Activated naive CD4-positive, alpha-beta T cell treated with Interleukin-2 at 50 U/mL for 16 hours (primary cell): Measurements from ENCODE around the gene PHACTR4.
"Not testable (repeated sequence)": the region's sequence is repeated elsewhere in the genome, so short reads cannot be mapped to it uniquely, and the experiment has no call there.

ENCODE experiments used
- DNase-seq: peaks from one replicate; pipeline ENCODE4 v3.0.0-alpha.2; 2020

PHACTR4 gene

GRCh38 chr1:28369371-28370238 is at the start of gene PHACTR4:
TSS of gene PHACTR4 (plus strand) at chr1:28369740. CDS start at chr1:28407448, 37,708 bp downstream.
- peak; percentile 84 for DNase-seq

GRCh38 chr1:28322194-28322593 is 47.3 kb upstream of the PHACTR4 start:
- DNase-seq, result no peak

- no peak for DNase-seq
Observed at GRCh38 chr1:28323720-28324119, 45.8 kb upstream of the PHACTR4 start.

- DNase-seq, result no peak
Observed at GRCh38 chr1:28326515-28326914, 43.0 kb upstream of the PHACTR4 start.

GRCh38 chr1:28326984-28327383 is 42.6 kb upstream of the PHACTR4 start:
- no peak for DNase-seq

GRCh38 chr1:28327431-28327830 is 42.1 kb upstream of the PHACTR4 start:
- not testable (repeated sequence) for DNase-seq

- no peak for DNase-seq
Observed at GRCh38 chr1:28328228-28328648, 41.3 kb upstream of the PHACTR4 start.

- peak; percentile 49 for DNase-seq
Observed at GRCh38 chr1:28329395-28330153, 40.0 kb upstream of the PHACTR4 start.

GRCh38 chr1:28338897-28339296 is 30.6 kb upstream of the PHACTR4 start:
- DNase-seq, result no peak

- no peak for DNase-seq
Observed at GRCh38 chr1:28339551-28339950, 30.0 kb upstream of the PHACTR4 start.

GRCh38 chr1:28340221-28340974 is 29.1 kb upstream of the PHACTR4 start:
- DNase-seq, result no peak

GRCh38 chr1:28341591-28341990 is 27.9 kb upstream of the PHACTR4 start:
- no peak for DNase-seq

GRCh38 chr1:28343405-28343804 is 26.1 kb upstream of the PHACTR4 start:
- DNase-seq, result no peak

GRCh38 chr1:28353248-28353810 is 16.2 kb upstream of the PHACTR4 start:
- DNase-seq, result not testable (repeated sequence)

- no peak for DNase-seq
Observed at GRCh38 chr1:28354121-28354520, 15.4 kb upstream of the PHACTR4 start.

GRCh38 chr1:28358716-28359115 is 10.8 kb upstream of the PHACTR4 start:
- no peak for DNase-seq

GRCh38 chr1:28359592-28360239 is 9.8 kb upstream of the PHACTR4 start:
- DNase-seq, result peak; percentile 76

GRCh38 chr1:28364888-28365287 is 4.7 kb upstream of the PHACTR4 start:
- DNase-seq, result no peak

GRCh38 chr1:28365864-28366263 is 3.7 kb upstream of the PHACTR4 start:
- no peak for DNase-seq

GRCh38 chr1:28368608-28369007 is 932 bp upstream of the PHACTR4 start:
- not testable (repeated sequence) for DNase-seq

- peak; percentile 24 for DNase-seq
Observed at GRCh38 chr1:28370239-28371009, 884 bp downstream of the PHACTR4 start.

- DNase-seq, result no peak
Observed at GRCh38 chr1:28371010-28371377, 1.5 kb downstream of the PHACTR4 start.
